HG03159 (cell line): Measurements from ENCODE around the gene BTD.

Experiments used
- ATAC-seq: cut with Tn5 transposase; IDR thresholded peaks from one replicate; pipeline ENCODE4 v1.9.1; 2021; ENCODE audit warnings: mild to moderate bottlenecking, moderate library complexity; ENCODE audit not compliant: unreplicated experiment

The BTD gene

GRCh38 chr3:15601399-15602145 is at the start of gene BTD, which contains the start of gene HACL1:
BTD (plus strand) TSS chr3:15601745; CDS start chr3:15635440, 33,695 bp downstream.
HACL1 (minus strand) TSS chr3:15601569; CDS start chr3:15601463, 106 bp downstream.
- ATAC-seq: peak; percentile 94

- ATAC-seq: no peak
Measured at GRCh38 chr3:15551902-15552301, 49.6 kb upstream of the BTD start.

- no peak for ATAC-seq
Measured at GRCh38 chr3:15553749-15554148, 47.8 kb upstream of the BTD start.

GRCh38 chr3:15556512-15556911 is 45.0 kb upstream of the BTD start:
- peak; percentile 89 for ATAC-seq

- peak; percentile 63 for ATAC-seq
Measured at GRCh38 chr3:15557511-15557946, 44.0 kb upstream of the BTD start.

- no peak for ATAC-seq
Measured at GRCh38 chr3:15558581-15558980, 43.0 kb upstream of the BTD start.

- no peak for ATAC-seq
Measured at GRCh38 chr3:15562560-15562959, 39.0 kb upstream of the BTD start.

- ATAC-seq: no peak
Measured at GRCh38 chr3:15563190-15563589, 38.4 kb upstream of the BTD start.

- ATAC-seq: no peak
Measured at GRCh38 chr3:15572138-15572537, 29.4 kb upstream of the BTD start.

- no peak for ATAC-seq
Measured at GRCh38 chr3:15575446-15575845, 26.1 kb upstream of the BTD start.

- ATAC-seq: no peak
Measured at GRCh38 chr3:15576475-15576874, 25.1 kb upstream of the BTD start.

- no peak for ATAC-seq
Measured at GRCh38 chr3:15578289-15578867, 23.2 kb upstream of the BTD start.

- no peak for ATAC-seq
Measured at GRCh38 chr3:15579051-15579450, 22.5 kb upstream of the BTD start.

- ATAC-seq: no peak
Measured at GRCh38 chr3:15581471-15582394, 19.8 kb upstream of the BTD start.

- ATAC-seq: no peak
Measured at GRCh38 chr3:15585111-15585845, 16.3 kb upstream of the BTD start.

GRCh38 chr3:15591242-15591641 is 10.3 kb upstream of the BTD start:
- ATAC-seq: no peak

GRCh38 chr3:15591928-15592327 is 9.6 kb upstream of the BTD start:
- no peak for ATAC-seq

- ATAC-seq: no peak
Measured at GRCh38 chr3:15592968-15593367, 8.6 kb upstream of the BTD start.

GRCh38 chr3:15595955-15596354 is 5.6 kb upstream of the BTD start:
- no peak for ATAC-seq

- peak; percentile 16 for ATAC-seq
Measured at GRCh38 chr3:15601046-15601398, 523 bp upstream of the BTD start.

GRCh38 chr3:15602146-15602536 is 596 bp downstream of the BTD start:
- ATAC-seq: peak; percentile 7
